Loucy (cell line): ENCODE results near the gene SLC35G2.

Experiments
- H2AFZ ChIP-seq: fragments of 200-600 bp; sonication (generic); 2 replicates; pipeline ENCODE4 v1.6.0; 2016; ENCODE audit warnings: antibody characterized with exemption, mild to moderate bottlenecking, low read length, moderate library complexity
- H3F3A ChIP-seq: fragments of 200-600 bp; 2 replicates; pipeline ENCODE4 v1.6.0; 2016; ENCODE audit warnings: antibody characterized with exemption, low read depth, mild to moderate bottlenecking
- H3K27me3 ChIP-seq: fragments of 200-600 bp; sonication (generic); 2 replicates; pipeline ENCODE4 v1.6.1; 2014; ENCODE audit warnings: low read length, mild to moderate bottlenecking; ENCODE audit not compliant: insufficient read depth, poor library complexity, severe bottlenecking
- H3K36me3 ChIP-seq: fragments of 200-600 bp; sonication (generic); 2 replicates; pipeline ENCODE4 v1.6.1; 2016; ENCODE audit warnings: low read length; ENCODE audit not compliant: insufficient read depth
- H3K4me1 ChIP-seq: fragments of 200-600 bp; sonication (generic); 2 replicates; pipeline ENCODE4 v1.5.1; 2014; ENCODE audit warnings: low read length, mild to moderate bottlenecking; ENCODE audit not compliant: insufficient read depth, poor library complexity, severe bottlenecking
- H3K4me2 ChIP-seq: fragments of 200-600 bp; sonication (generic); 2 replicates; pipeline ENCODE4 v1.6.0; 2014; ENCODE audit warnings: antibody characterized with exemption, low read length, low read depth, mild to moderate bottlenecking; ENCODE audit not compliant: poor library complexity, severe bottlenecking
- H3K4me3 ChIP-seq: fragments of 200-600 bp; sonication (generic); 2 replicates; pipeline ENCODE4 v1.5.1; 2014; ENCODE audit warnings: low read length, mild to moderate bottlenecking, mixed read lengths; ENCODE audit not compliant: poor library complexity, severe bottlenecking
- H3K79me2 ChIP-seq: fragments of 200-600 bp; sonication (generic); 2 replicates; pipeline ENCODE4 v1.6.1; 2014; ENCODE audit warnings: low read length; ENCODE audit not compliant: insufficient read depth
- H3K9ac ChIP-seq: fragments of 200-600 bp; sonication (generic); 2 replicates; pipeline ENCODE4 v1.6.0; 2014; ENCODE audit warnings: mild to moderate bottlenecking, low read depth, low read length, moderate library complexity; ENCODE audit not compliant: poor library complexity, severe bottlenecking
- H3K9me2 ChIP-seq: fragments of 200-600 bp; sonication (generic); replicated peaks from 2 replicates; pipeline ENCODE4 v1.6.1; 2016; ENCODE audit warnings: low read depth, low read length, mixed read lengths
- H3K9me3 ChIP-seq: fragments of 200-600 bp; sonication (generic); 2 replicates; pipeline ENCODE4 v1.6.1; 2014; ENCODE audit warnings: mild to moderate bottlenecking, antibody characterized with exemption, low read length, low read depth; ENCODE audit not compliant: insufficient read depth
- H4K20me1 ChIP-seq: fragments of 200-600 bp; sonication (generic); 2 replicates; pipeline ENCODE4 v1.6.0; 2014; ENCODE audit warnings: antibody characterized with exemption, low read length, mild to moderate bottlenecking; ENCODE audit not compliant: insufficient read depth, poor library complexity, severe bottlenecking
- CTCF ChIP-seq: fragments of 200-600 bp; sonication (generic); conservative IDR thresholded peaks from 2 replicates; pipeline ENCODE4 v1.5.1; 2014; ENCODE audit warnings: mild to moderate bottlenecking, antibody characterized with exemption, low read length
- EZH2phosphoT487 ChIP-seq: fragments of 200-600 bp; IDR thresholded peaks from 2 replicates; pipeline ENCODE4 v1.6.1; 2018; ENCODE audit warnings: antibody characterized with exemption, mild to moderate bottlenecking, moderate library complexity, borderline replicate concordance

The SLC35G2 gene

DNA sequence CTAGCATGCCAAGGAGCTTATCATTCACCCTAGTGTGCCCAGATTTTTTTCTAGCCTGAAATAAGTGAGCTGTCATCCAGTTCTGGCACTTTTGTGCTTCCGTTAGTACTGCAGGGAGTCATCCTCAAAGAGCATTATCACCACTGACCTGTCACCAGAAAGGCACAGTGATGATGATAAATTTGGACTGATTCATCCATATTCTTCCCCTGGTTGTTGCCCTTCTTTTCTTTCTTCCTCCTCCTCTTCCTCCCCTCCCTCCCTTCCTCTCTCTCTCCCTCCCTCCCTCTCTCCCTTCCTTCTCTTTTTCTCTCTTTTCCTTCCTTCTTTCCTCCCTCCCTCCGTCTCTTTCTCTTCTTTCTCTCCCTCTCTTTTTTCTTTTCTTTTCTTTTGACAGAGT lies 21.3 kb downstream of the SLC35G2 start:
- Histone ChIP-seq H3K36me3 (peaks cover 8% of the 10 kb centered on the region; the same call in 1 of the 2 replicates), H2AFZ (no peak overlapping the region), H4K20me1 (no peaks in the 10 kb centered on the region), H3K9ac (peak overlapping the region; percentile 68), H3K9me2 (no peaks in the 10 kb centered on the region), H3K4me1 (peaks cover 56% of the 10 kb centered on the region), H3K79me2 (peaks cover 53% of the 10 kb centered on the region), H3K9me3 (no peaks in the 10 kb centered on the region), H3K27me3 (no peaks in the 10 kb centered on the region), H3F3A (peaks cover 17% of the 10 kb centered on the region; the same call in 1 of the 2 replicates), H3K4me2 (peak overlapping the region; percentile 77), H3K4me3 (peak overlapping the region; percentile 58)
- TF ChIP-seq EZH2phosphoT487 = no peak
- TF ChIP-seq CTCF = no peak

GRCh38 chr3:136842294-136842693 lies 23.4 kb downstream of the SLC35G2 start:
- H3F3A ChIP-seq = peaks cover 17% of the 10 kb centered on the region; the same call in 1 of the 2 replicates
- H3K79me2 ChIP-seq = peaks cover 43% of the 10 kb centered on the region
- H3K4me2 ChIP-seq = no peak overlapping the region
- H3K9me3 ChIP-seq = no peaks in the 10 kb centered on the region
- no peaks in the 10 kb centered on the region for H4K20me1 ChIP-seq
- H3K9me2 ChIP-seq = no peaks in the 10 kb centered on the region
- H3K4me1 ChIP-seq = peaks cover 36% of the 10 kb centered on the region
- peaks cover 8% of the 10 kb centered on the region; the same call in 1 of the 2 replicates for H3K36me3 ChIP-seq
- no peak overlapping the region for H2AFZ ChIP-seq
- TF ChIP-seq CTCF (no peak), EZH2phosphoT487 (no peak)
- no peaks in the 10 kb centered on the region for H3K27me3 ChIP-seq
- no peak overlapping the region for H3K4me3 ChIP-seq
- H3K9ac ChIP-seq = no peak overlapping the region

DNA sequence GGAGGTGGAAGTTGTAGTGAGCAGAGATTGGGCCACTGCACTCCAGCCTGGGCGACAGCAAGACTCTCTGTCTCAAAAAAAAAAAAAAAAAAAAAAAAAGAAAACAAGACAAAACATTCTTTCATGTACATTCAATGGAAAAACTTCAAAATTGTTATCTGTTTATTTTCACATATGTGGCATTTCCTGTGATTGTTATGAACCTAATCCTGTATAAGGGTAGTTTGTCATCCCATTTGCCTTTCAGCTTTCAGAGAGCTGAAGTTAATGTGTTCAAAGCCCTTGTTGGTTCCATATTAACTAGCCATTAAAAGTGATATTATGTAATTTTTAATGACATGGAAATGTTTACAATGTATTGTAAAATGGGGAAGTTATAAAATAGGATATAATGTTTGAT lies 25.8 kb downstream of the SLC35G2 start:
- Histone ChIP-seq H3K9me2 (no peaks in the 10 kb centered on the region), H3K9me3 (no peaks in the 10 kb centered on the region), H3F3A (peaks cover 2% of the 10 kb centered on the region; the same call in 1 of the 2 replicates), H2AFZ (no peak overlapping the region), H3K79me2 (peaks cover 40% of the 10 kb centered on the region), H3K27me3 (no peaks in the 10 kb centered on the region), H4K20me1 (no peaks in the 10 kb centered on the region), H3K4me3 (no peak overlapping the region), H3K36me3 (peaks cover 8% of the 10 kb centered on the region; the same call in 1 of the 2 replicates), H3K9ac (no peak overlapping the region), H3K4me2 (no peak overlapping the region), H3K4me1 (peaks cover 12% of the 10 kb centered on the region)
- no peak for TF ChIP-seq EZH2phosphoT487
- TF ChIP-seq CTCF = no peak
